ENCODE data around the gene IRAK1.

Gene IRAK1

DNA sequence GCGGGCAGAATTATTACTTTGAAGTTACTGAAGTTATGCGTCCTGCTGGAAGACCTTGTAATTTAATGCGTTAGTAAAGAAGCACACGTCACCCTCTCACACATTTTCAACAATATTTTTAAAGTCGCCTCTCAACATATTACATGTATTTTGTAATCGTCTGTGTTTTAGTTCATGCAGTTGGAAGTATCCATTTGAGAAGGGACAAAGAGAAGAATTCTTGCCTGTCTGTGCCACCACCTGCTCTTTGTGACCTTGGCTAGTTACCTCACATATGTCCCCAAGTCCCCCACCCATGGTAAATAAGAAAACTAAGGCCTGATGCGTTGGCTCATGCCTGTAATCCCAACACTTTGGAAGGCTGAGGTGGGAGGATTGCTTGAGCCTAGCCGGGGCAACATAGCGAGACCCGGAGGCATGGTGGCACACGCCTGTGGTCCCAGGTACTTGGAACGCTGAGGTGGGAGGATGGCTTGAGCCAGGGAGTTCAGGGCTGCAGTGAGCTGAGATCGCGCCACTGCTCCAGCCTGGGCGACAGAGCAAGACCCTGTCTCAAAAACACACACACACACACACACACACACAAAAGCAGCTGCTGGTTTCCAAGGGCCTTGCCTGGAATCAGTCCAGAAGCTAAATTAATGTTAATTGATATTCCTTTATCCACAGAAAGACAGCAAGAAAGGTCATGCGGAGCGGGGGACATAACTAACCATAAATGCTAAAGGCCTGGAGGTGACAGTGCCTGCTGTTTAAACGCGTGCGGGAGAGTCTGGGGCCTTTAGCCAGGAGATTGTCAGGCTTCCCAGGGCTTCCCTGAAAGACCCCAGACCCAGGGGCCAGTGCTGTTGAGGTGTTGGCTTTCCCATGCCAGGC lies 46.3 kb downstream of the IRAK1 start:
- Histone ChIP-seq H3K4me1 (peaks cover 32 to 47% (median 36%) of the 10 kb centered on the region in 10 experiments), H3K9me3 (replicated peaks in 1 of 11) (no peaks in the 10 kb centered on the region), H3K36me3 (peaks cover 0 to 7% (median 0%) of the 10 kb centered on the region in 11 experiments; a peak in 5 of 22 replicates), H3K4me2 (peak overlapping the region; percentile 82 to 92 (median 89)), H3K27ac (peak overlapping the region; percentile 93 to 100 (median 99)), H4K20me1 (peaks cover 44 to 84% (median 64%) of the 10 kb centered on the region in 11 experiments; a peak in 21 of 22 replicates), H3K9ac (peak overlapping the region; percentile 92 to 100 (median 98)), H3K27me3 (peaks cover 67 to 74% (median 69%) of the 10 kb centered on the region in 11 experiments), H3K4me3 (peak overlapping the region; percentile 72 to 97 (median 86))
- no peak for TF ChIP-seq Cebpa-rat (IDR thresholded peaks at IDR 0.05)

GRCh38 chrX:153972368-153973126 lies 47.2 kb downstream of the IRAK1 start, which contains the start of gene TMEM187:
Gene TMEM187 (plus strand): TSS chrX:153972754. CDS start chrX:153982063, 9,309 bp downstream.
- Histone ChIP-seq H3K27me3 (peaks cover 67 to 74% (median 69%) of the 10 kb centered on the region in 11 experiments), H3K9ac (peak within 1 kb of the TSS; percentile 92 to 100 (median 98)), H3K4me2 (peak within 1 kb of the TSS; percentile 82 to 92 (median 89)), H3K9me3 (replicated peaks in 1 of 11) (no peaks in the 10 kb centered on the region), H3K4me1 (peaks cover 40 to 55% (median 45%) of the 10 kb centered on the region in 10 experiments), H3K4me3 (peak within 1 kb of the TSS; percentile 72 to 97 (median 86)), H4K20me1 (peaks cover 51 to 87% (median 71%) of the 10 kb centered on the region in 11 experiments; a peak in 21 of 22 replicates), H3K36me3 (peaks cover 0 to 13% (median 0%) of the 10 kb centered on the region in 11 experiments; a peak in 5 of 22 replicates), H3K27ac (peak within 1 kb of the TSS; percentile 93 to 100 (median 99))
- no peak for TF ChIP-seq Cebpa-rat (IDR thresholded peaks at IDR 0.05)

GRCh38 chrX:153971450-153972367 lies 48.0 kb downstream of the IRAK1 start, which contains the start of gene HCFC1:
Gene HCFC1 (minus strand): TSS chrX:153971818. CDS start chrX:153970840, 978 bp downstream.
- Histone ChIP-seq H3K4me1 (peaks cover 48 to 64% (median 53%) of the 10 kb centered on the region in 10 experiments), H3K9ac (peak within 1 kb of the TSS; percentile 92 to 100 (median 98)), H3K4me2 (peak within 1 kb of the TSS; percentile 82 to 92 (median 89)), H3K27me3 (peaks cover 67 to 74% (median 69%) of the 10 kb centered on the region in 11 experiments), H3K4me3 (peak within 1 kb of the TSS; percentile 72 to 97 (median 86)), H3K27ac (peak within 1 kb of the TSS; percentile 93 to 100 (median 99)), H4K20me1 (peaks cover 60 to 87% (median 76%) of the 10 kb centered on the region in 11 experiments; a peak in 21 of 22 replicates), H3K36me3 (peaks cover 0 to 21% (median 0%) of the 10 kb centered on the region in 11 experiments; a peak in 6 of 22 replicates), H3K9me3 (replicated peaks in 1 of 11) (no peaks in the 10 kb centered on the region)
- TF ChIP-seq Cebpa-rat (IDR thresholded peaks at IDR 0.05): no peak

DNA sequence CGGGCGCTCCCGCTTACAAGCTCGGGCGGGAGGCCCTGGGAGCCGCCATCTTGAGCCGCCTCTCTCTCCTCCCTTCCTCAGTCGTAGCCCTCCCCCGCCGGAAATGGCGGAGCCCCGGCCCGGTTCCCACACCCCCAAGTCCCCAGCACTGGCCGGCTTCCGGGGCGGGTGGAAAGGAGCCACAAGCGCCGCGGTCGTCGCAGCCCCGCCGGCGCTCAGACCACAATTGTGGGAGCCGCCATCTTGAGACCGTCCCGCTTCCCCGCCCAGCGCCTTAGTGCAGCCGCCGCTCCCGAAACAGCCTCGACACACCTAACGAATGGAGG lies 48.6 kb downstream of the IRAK1 start:
- Histone ChIP-seq H3K27me3 (peaks cover 67 to 74% (median 69%) of the 10 kb centered on the region in 11 experiments), H3K4me1 (peaks cover 54 to 70% (median 59%) of the 10 kb centered on the region in 10 experiments), H3K4me2 (peak overlapping the region; percentile 82 to 92 (median 89)), H3K27ac (peak overlapping the region; percentile 93 to 100 (median 99)), H4K20me1 (peaks cover 65 to 87% (median 76%) of the 10 kb centered on the region in 11 experiments; a peak in 21 of 22 replicates), H3K9me3 (replicated peaks in 1 of 11) (no peaks in the 10 kb centered on the region), H3K36me3 (peaks cover 0 to 22% (median 0%) of the 10 kb centered on the region in 11 experiments; a peak in 6 of 22 replicates), H3K9ac (peak overlapping the region; percentile 92 to 100 (median 98)), H3K4me3 (peak overlapping the region; percentile 72 to 97 (median 86))
- no peak for TF ChIP-seq Cebpa-rat (IDR thresholded peaks at IDR 0.05)

DNA sequence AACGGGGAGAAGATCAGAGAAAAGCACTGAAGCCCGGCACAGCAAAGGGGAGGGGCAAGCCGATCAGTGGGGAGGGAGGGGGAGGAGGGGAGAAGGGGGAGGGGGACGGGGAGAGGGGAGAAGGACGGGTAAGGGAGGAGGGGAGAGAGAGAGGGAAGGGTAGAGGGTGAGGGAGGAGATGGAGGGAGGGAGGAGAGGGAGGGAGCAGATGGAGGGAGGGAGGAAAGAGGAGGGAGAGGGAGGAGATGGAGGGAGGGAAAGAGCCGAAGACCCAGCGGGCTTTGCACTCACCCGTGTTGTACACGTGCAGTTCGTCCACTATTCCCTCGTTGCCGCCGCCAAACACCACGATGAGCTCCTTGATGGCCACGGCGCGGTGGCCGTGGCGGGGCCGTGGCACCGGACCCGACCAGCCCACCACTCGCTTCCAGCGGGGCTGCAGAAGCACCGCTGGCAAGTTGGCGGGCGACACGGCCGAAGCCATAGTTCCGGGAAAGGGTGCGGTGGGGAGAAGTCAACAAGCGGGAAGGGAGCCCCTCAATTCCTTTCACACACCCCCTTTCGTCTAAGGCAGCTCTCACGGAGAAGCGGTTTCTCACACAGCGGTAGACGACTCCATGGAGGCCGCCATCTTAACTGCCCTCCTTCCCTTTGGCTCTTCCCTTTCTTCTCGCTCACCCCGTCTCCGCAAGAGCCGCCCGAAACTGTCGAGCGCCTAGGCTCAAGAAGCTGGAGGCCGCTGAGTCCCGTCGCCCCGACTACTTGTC lies 49.2 kb downstream of the IRAK1 start:
- peaks cover 67 to 87% (median 77%) of the 10 kb centered on the region in 11 experiments; a peak in 21 of 22 replicates for H4K20me1 ChIP-seq
- TF ChIP-seq Cebpa-rat (IDR thresholded peaks at IDR 0.05): no peak
- H3K27me3 ChIP-seq: peaks cover 67 to 74% (median 69%) of the 10 kb centered on the region in 11 experiments
- no peaks in the 10 kb centered on the region for H3K9me3 ChIP-seq (replicated peaks in 1 of 11)
- H3K36me3 ChIP-seq: peaks cover 0 to 22% (median 0%) of the 10 kb centered on the region in 11 experiments; a peak in 6 of 22 replicates
- peak overlapping the region; percentile 93 to 100 (median 99) for H3K27ac ChIP-seq
- peak overlapping the region; percentile 92 to 100 (median 98) for H3K9ac ChIP-seq
- H3K4me1 ChIP-seq: peaks cover 57 to 70% (median 62%) of the 10 kb centered on the region in 10 experiments
- peak overlapping the region; percentile 82 to 97 (median 89) for H3K4me2 ChIP-seq
- peak overlapping the region; percentile 72 to 97 (median 86) for H3K4me3 ChIP-seq

DNA sequence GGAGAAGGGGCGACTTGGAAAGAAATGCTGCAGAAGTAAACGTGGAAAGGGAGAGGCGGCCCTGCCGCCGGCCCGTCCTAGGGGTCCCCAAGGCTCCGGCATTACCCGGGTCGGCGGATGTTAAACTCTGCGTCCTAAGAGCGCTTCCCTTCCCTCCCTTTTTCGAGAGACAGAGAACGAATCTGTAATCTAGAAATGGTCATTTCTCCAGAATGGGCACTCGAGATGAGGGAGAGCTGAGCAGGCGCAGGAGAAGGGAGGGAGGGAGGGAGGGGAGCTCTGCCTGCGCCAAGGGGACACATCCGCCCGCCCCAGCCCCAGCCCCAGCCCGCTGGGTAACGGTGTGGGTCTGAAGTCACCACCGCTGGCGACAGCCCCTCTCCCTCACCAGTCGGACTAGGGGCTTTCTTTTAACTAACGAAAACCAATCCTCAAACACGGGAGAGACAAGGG lies 49.8 kb downstream of the IRAK1 start:
- TF ChIP-seq Cebpa-rat (IDR thresholded peaks at IDR 0.05): no peak
- H4K20me1 ChIP-seq: peaks cover 72 to 87% (median 77%) of the 10 kb centered on the region in 11 experiments; a peak in 21 of 22 replicates
- peak overlapping the region; percentile 72 to 97 (median 86) for H3K4me3 ChIP-seq
- peak overlapping the region; percentile 1 to 99 (median 62); a peak in 19 of 22 replicates for H3K27ac ChIP-seq
- no peaks in the 10 kb centered on the region for H3K9me3 ChIP-seq (replicated peaks in 1 of 11)
- peaks cover 0 to 22% (median 5%) of the 10 kb centered on the region in 11 experiments; a peak in 7 of 22 replicates for H3K36me3 ChIP-seq
- peak overlapping the region; percentile 78 to 97 (median 88) for H3K4me2 ChIP-seq
- peaks cover 67 to 74% (median 69%) of the 10 kb centered on the region in 11 experiments for H3K27me3 ChIP-seq
- H3K9ac ChIP-seq: peak overlapping the region; percentile 64 to 98 (median 76)
- H3K4me1 ChIP-seq: peaks cover 57 to 71% (median 63%) of the 10 kb centered on the region in 10 experiments
